IPS-20b (cell line): ENCODE results near the gene LMX1A.

Experiments
- H3K27ac ChIP-seq: one replicate; pipeline ENCODE4 v1.5.1; 2013; ENCODE audit warnings: low read length
- H3K27me3 ChIP-seq: 2 replicates; pipeline ENCODE4 v1.6.1; 2013; ENCODE audit warnings: mild to moderate bottlenecking, low read length, inconsistent platforms; ENCODE audit not compliant: insufficient read depth
- H3K36me3 ChIP-seq: 2 replicates; pipeline ENCODE4 v1.6.1; 2013; ENCODE audit warnings: low read depth, mild to moderate bottlenecking, inconsistent platforms, low read length, moderate library complexity; ENCODE audit not compliant: insufficient read depth
- H3K4me1 ChIP-seq: 2 replicates; pipeline ENCODE4 v1.6.1; 2013; ENCODE audit warnings: mild to moderate bottlenecking, control low read depth, inconsistent platforms, low read length, moderate library complexity; ENCODE audit not compliant: insufficient read depth
- H3K4me3 ChIP-seq: 2 replicates; pipeline ENCODE4 v1.5.1; 2013; ENCODE audit warnings: mild to moderate bottlenecking, low read length, inconsistent platforms
- H3K9ac ChIP-seq: 2 replicates; pipeline ENCODE4 v1.6.1; 2013; ENCODE audit warnings: low read depth, mild to moderate bottlenecking, inconsistent platforms, low read length, moderate library complexity
- H3K9me3 ChIP-seq: 2 replicates; pipeline ENCODE4 v1.6.1; 2013; ENCODE audit warnings: mild to moderate bottlenecking, low read depth, low read length, inconsistent platforms; ENCODE audit not compliant: insufficient read depth

The LMX1A gene

GRCh38 chr1:165287781-165288180, 68.7 kb downstream of the LMX1A start:
- no peak overlapping the region for H3K9ac ChIP-seq
- no peaks in the 10 kb centered on the region for H3K36me3 ChIP-seq
- peaks cover 7% of the 10 kb centered on the region; the same call in 1 of the 2 replicates for H3K4me1 ChIP-seq
- 0 out of 2 replicates have a peak, but pooled peaks cover 10% of the 10 kb centered on the region for H3K27me3 ChIP-seq
- H3K4me3 ChIP-seq: no peak overlapping the region
- H3K9me3 ChIP-seq: peaks cover 11% of the 10 kb centered on the region; the same call in 1 of the 2 replicates
- H3K27ac ChIP-seq: no peak overlapping the region

DNA sequence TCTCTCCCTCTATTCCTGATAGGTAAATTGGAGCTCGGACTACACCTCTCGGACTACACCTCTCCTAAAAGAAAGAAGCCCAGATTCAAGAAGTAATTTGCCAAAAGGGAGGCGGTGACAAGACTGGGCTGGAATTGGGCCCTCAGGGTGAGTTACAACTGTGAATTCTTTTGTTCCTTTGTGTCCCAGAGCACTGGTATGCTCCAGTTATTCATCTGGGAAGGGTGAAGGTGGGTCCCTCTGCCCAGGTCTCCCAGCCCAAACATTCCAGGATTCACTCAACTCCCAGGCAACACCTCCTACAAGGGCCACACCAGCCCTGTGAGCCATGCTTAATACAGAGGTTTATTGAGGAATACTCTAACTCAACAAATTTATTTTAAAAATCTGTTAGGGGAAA, 69.2 kb downstream of the LMX1A start:
- H3K27ac ChIP-seq: no peak overlapping the region
- H3K9me3 ChIP-seq: peaks cover 11% of the 10 kb centered on the region; the same call in 1 of the 2 replicates
- no peaks in the 10 kb centered on the region for H3K36me3 ChIP-seq
- peaks cover 7% of the 10 kb centered on the region; the same call in 1 of the 2 replicates for H3K4me1 ChIP-seq
- no peak overlapping the region for H3K9ac ChIP-seq
- H3K27me3 ChIP-seq: 0 out of 2 replicates have a peak, but pooled peaks cover 10% of the 10 kb centered on the region
- no peak overlapping the region for H3K4me3 ChIP-seq

GRCh38 chr1:165284454-165284853, 72.1 kb downstream of the LMX1A start:
- Histone ChIP-seq H3K27ac (no peak overlapping the region), H3K27me3 (peaks cover 10% of the 10 kb centered on the region; the same call in 1 of the 2 replicates)

GRCh38 chr1:165281207-165281901, 75.2 kb downstream of the LMX1A start:
- Histone ChIP-seq H3K4me3 (no peak overlapping the region), H3K36me3 (no peaks in the 10 kb centered on the region), H3K9me3 (no peaks in the 10 kb centered on the region), H3K27ac (no peak overlapping the region), H3K27me3 (peaks cover 18% of the 10 kb centered on the region; the same call in 1 of the 2 replicates), H3K9ac (no peak overlapping the region), H3K4me1 (peaks cover 15% of the 10 kb centered on the region; the same call in 1 of the 2 replicates)

More at GRCh38 chr1:165284454-165284853, 72.1 kb downstream of the LMX1A start:
- Histone ChIP-seq H3K36me3 (no peaks in the 10 kb centered on the region), H3K9me3 (no peaks in the 10 kb centered on the region), H3K4me3 (no peak overlapping the region), H3K4me1 (peaks cover 22% of the 10 kb centered on the region; the same call in 1 of the 2 replicates), H3K9ac (no peak overlapping the region)

- H3K36me3 ChIP-seq: no peaks in the 10 kb centered on the region
- peaks cover 18% of the 10 kb centered on the region; the same call in 1 of the 2 replicates for H3K4me1 ChIP-seq
- 0 out of 2 replicates have a peak overlapping the region, but pooled peaks have one; percentile 36 for H3K9ac ChIP-seq
- H3K9me3 ChIP-seq: no peaks in the 10 kb centered on the region
- no peak overlapping the region for H3K27ac ChIP-seq
- H3K27me3 ChIP-seq: peaks cover 18% of the 10 kb centered on the region; the same call in 1 of the 2 replicates
- H3K4me3 ChIP-seq: peak overlapping the region; percentile 24
Measured at GRCh38 chr1:165279882-165280281, 76.6 kb downstream of the LMX1A start.

- Histone ChIP-seq H3K27me3 (peaks cover 16% of the 10 kb centered on the region; the same call in 1 of the 2 replicates), H3K9me3 (no peaks in the 10 kb centered on the region), H3K36me3 (no peaks in the 10 kb centered on the region), H3K9ac (no peak overlapping the region), H3K4me3 (no peak overlapping the region), H3K27ac (no peak overlapping the region), H3K4me1 (peaks cover 18% of the 10 kb centered on the region; the same call in 1 of the 2 replicates)
Measured at GRCh38 chr1:165276314-165276713, 80.2 kb downstream of the LMX1A start.

DNA sequence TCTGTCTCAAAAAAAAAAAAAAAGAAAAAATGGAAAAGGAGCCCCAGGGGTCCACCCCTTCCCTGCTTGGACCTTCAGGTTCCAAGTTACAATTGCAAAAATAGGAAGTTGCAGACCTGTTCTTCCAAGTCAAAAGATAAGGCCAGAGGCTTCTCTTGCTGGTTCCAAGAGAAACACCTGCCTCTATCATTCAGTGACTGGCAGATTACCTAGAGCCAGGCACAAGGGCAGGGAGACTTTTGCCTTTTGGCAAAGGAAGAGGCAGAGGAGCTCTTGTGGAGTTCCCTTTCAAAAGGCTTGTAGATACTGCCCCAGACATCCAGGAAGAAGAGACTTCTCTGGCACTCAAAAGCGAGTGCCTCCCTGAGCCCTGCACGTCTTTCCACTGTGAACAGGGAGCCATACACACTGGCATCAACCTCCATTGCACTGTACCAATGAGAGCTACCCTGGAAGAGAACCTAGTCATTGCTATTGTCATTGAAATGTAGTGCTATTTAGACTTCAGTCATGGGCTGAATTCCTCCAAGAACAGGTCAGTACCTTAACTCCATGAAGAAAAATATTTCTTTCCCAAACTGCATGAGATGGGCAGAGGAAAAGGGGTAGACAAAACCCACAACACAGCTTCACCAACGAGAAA, 91.2 kb downstream of the LMX1A start:
- no peak overlapping the region for H3K9ac ChIP-seq
- no peaks in the 10 kb centered on the region for H3K36me3 ChIP-seq
- peaks cover 5% of the 10 kb centered on the region; the same call in 1 of the 2 replicates for H3K4me1 ChIP-seq
- no peak overlapping the region for H3K27ac ChIP-seq
- H3K4me3 ChIP-seq: no peak overlapping the region
- H3K9me3 ChIP-seq: no peaks in the 10 kb centered on the region
- 0 out of 2 replicates have a peak, but pooled peaks cover 5% of the 10 kb centered on the region for H3K27me3 ChIP-seq

DNA sequence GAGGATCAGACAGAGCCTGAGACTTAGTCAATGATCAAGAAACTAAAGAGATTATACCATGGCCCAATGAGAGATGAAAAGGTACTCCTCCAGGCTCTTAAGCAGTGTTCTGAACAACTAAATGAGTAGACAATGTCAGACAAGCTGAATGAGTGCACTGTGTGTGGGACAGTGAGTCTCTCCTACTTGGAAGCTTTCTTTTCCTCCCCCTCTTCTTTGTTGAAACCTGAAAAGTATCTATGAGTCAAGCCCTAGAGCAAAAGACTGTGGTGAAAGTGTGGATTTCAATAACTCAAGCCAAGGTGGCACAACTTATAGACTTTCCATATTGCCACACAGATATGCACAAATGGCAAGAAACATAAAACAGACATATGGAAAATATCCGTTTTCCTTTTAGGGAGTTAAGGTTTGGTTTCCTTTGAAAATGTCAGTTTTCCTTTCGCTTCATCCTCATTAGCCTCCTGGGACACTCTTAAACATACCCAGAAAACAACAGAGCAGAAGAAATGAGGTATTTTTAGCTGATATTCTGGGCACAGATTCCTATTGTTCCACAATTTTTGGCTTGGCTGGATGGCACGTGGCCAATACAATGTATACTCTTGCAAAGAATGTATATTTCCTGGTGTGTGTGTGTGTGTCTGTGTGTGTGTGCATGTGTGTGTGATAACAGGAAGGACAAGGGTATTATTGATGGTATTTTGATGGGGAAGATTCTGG, 96.6 kb downstream of the LMX1A start:
- Histone ChIP-seq H3K9ac (no peak overlapping the region), H3K4me1 (no peaks in the 10 kb centered on the region), H3K4me3 (no peak overlapping the region), H3K27me3 (peaks cover 16% of the 10 kb centered on the region), H3K9me3 (no peaks in the 10 kb centered on the region), H3K36me3 (no peaks in the 10 kb centered on the region), H3K27ac (no peak overlapping the region)

DNA sequence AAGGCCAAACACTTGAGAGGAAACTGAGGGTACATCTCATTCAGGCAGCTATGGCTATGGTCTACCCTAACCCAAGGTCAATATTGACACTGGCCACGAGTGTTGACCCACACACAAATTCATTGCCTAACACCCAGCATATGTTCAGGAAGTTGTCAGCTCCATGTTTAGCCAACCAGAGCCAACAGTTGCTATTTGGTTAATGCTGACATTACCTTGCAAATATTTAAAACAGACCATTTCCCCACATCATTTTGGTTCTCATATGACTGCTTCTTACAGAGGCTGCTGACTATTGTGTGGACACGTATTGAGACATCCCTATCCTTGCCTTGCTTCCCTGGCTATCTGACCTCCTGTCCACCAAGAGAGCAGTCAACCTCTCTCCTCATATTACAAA, 97.3 kb downstream of the LMX1A start:
- Histone ChIP-seq H3K36me3 (no peaks in the 10 kb centered on the region), H3K9ac (no peak overlapping the region), H3K9me3 (no peaks in the 10 kb centered on the region), H3K4me1 (no peaks in the 10 kb centered on the region; the same call in 1 of the 2 replicates), H3K27ac (no peak overlapping the region), H3K4me3 (no peak overlapping the region), H3K27me3 (peaks cover 19% of the 10 kb centered on the region)

DNA sequence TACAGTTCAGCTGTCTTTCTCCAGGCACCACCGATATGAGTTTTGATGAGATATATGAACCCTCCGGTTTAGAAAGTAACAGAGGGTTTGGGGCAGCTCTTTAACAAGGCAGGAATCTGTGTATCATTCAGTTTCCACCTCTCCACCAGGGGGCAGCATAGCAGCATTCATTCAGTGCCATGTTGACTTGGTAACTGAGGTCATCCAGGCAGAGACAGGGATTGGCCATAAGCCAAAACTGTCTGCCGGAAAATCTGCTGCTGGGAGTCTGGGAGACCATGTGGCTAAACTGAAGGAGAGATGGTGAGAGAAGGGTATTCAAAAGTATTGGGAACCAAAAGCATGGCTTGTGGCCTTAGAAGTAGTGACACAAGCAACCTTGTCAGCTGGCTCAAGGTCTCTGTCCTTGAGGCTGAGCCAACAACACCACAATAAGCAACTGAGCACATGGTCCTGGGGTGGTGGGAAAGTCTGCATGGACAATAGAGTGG, 98.5 kb downstream of the LMX1A start:
- Histone ChIP-seq H3K27ac (no peak overlapping the region), H3K9ac (no peak overlapping the region), H3K4me3 (no peak overlapping the region), H3K4me1 (peaks cover 6% of the 10 kb centered on the region; the same call in 1 of the 2 replicates), H3K9me3 (no peaks in the 10 kb centered on the region), H3K27me3 (peaks cover 23% of the 10 kb centered on the region), H3K36me3 (no peaks in the 10 kb centered on the region)

- H3K4me3 ChIP-seq: no peak overlapping the region
- peaks cover 6% of the 10 kb centered on the region; the same call in 1 of the 2 replicates for H3K4me1 ChIP-seq
- H3K27me3 ChIP-seq: peaks cover 23% of the 10 kb centered on the region
- H3K9ac ChIP-seq: no peak overlapping the region
- H3K9me3 ChIP-seq: no peaks in the 10 kb centered on the region
- no peaks in the 10 kb centered on the region for H3K36me3 ChIP-seq
- H3K27ac ChIP-seq: no peak overlapping the region
Measured at GRCh38 chr1:165254896-165255625, 101.5 kb downstream of the LMX1A start.
